Measurements from ENCODE around the gene MYO1E. TPM values are rescaled to one million over a fixed set of nuclear protein-coding genes. Genes with fewer than 3 reads are reported as not detected.

The MYO1E gene
- polyA plus RNA-seq, 1 donor from 2014 or later = 0.38 TPM

DNA sequence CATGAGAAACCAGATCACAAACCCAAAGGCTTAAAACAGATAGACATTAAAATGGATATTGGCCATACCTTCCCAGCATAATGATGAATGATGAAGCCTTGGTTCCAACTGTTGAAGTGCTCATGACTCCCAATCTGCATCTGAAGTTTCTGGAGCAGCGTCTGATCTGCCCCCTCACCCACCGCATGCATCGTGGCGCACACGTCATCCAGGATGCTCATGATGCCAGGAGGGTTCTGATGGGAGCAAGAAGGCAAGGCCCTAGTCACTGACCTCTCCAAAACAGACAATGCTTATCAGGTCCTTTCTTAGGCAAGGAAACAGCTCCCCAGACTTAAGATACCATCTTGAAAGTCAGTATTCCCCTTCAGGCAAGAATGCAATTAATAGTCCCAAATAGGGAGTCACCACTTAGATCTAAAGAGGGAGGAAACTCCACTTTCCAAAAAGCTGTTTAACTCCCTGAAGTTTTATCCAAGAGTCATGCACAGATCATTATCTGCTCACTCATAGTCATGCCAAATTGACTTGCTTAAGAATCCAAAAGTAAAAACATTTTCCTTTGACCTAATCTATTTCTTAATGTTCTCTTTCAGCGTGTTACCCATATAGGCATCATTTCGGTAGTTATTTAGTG is 163.9 kb downstream of the MYO1E start:
- Histone ChIP-seq H2AFZ (ENCODE audit: low read depth, low read length) (no peak overlapping the region), H3K79me2 (replicated peaks; ENCODE audit: insufficient read depth, low read length) (no peaks in the 10 kb centered on the region), H3K27me3 (ENCODE audit: insufficient read depth, low read depth, low read length) (no peaks in the 10 kb centered on the region), H3F3A (ENCODE audit: insufficient read depth, low read length, poor library complexity, severe bottlenecking) (no peaks in the 10 kb centered on the region), H3K27ac (ENCODE audit: low read length) (no peak overlapping the region), H3K9me3 (ENCODE audit: low read length) (no peaks in the 10 kb centered on the region), H3K9me2 (ENCODE audit: insufficient read depth, low read length) (no peaks in the 10 kb centered on the region), H3K36me3 (ENCODE audit: insufficient read depth, low read length) (no peaks in the 10 kb centered on the region), H3K4me3 (ENCODE audit: low read length) (no peak overlapping the region), H3K9ac (ENCODE audit: low read length) (no peak overlapping the region), H4K20me1 (ENCODE audit: insufficient read depth) (no peaks in the 10 kb centered on the region), H3K4me2 (ENCODE audit: low read length) (no peak overlapping the region)
- TF ChIP-seq REST (IDR thresholded peaks at IDR 0.05; ENCODE audit: borderline replicate concordance) = no peak
- no peak for TF ChIP-seq POLR2AphosphoS5 (IDR thresholded peaks at IDR 0.05)

DNA sequence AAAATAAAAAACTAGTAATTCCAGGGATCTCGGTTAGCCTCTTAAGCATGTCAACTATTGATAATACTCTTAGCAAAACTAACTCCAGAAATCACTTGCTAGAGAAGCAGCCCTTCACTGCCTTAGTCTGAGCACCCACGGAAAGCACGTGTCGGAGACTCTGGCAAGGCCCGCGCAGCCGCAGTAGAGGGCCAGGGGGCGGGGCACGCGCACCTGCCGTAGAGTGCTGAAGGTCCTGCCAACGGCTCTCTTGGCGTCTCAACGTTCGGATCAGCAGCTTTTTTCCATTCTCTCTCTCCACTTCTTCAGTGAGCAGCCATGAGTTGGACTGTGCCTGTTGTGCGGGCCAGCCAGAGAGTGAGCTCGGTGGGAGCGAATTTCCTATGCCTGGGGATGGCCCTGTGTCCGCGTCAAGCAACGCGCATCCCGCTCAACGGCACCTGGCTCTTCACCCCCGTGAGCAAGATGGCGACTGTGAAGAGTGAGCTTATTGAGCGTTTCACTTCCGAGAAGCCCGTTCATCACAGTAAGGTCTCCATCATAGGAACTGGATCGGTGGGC is 166.0 kb downstream of the MYO1E start, which contains the start of gene LDHAL6B:
Gene LDHAL6B (plus strand): TSS at position 221 of the 561 bp plus-strand sequence. CDS start 98 bp downstream, at position 319.
- Histone ChIP-seq H2AFZ (ENCODE audit: low read depth, low read length) (no peak within 1 kb of the TSS), H3K79me2 (replicated peaks; ENCODE audit: insufficient read depth, low read length) (no peaks in the 10 kb centered on the region), H3K4me2 (ENCODE audit: low read length) (no peak within 1 kb of the TSS), H3K27me3 (ENCODE audit: insufficient read depth, low read depth, low read length) (no peaks in the 10 kb centered on the region), H3F3A (ENCODE audit: insufficient read depth, low read length, poor library complexity, severe bottlenecking) (no peaks in the 10 kb centered on the region), H3K36me3 (ENCODE audit: insufficient read depth, low read length) (no peaks in the 10 kb centered on the region), H3K9me3 (ENCODE audit: low read length) (no peaks in the 10 kb centered on the region), H3K9me2 (ENCODE audit: insufficient read depth, low read length) (no peaks in the 10 kb centered on the region), H4K20me1 (ENCODE audit: insufficient read depth) (no peaks in the 10 kb centered on the region), H3K9ac (ENCODE audit: low read length) (no peak within 1 kb of the TSS), H3K27ac (ENCODE audit: low read length) (no peak within 1 kb of the TSS), H3K4me3 (ENCODE audit: low read length) (no peak within 1 kb of the TSS)
- TF ChIP-seq, protein P1, sequence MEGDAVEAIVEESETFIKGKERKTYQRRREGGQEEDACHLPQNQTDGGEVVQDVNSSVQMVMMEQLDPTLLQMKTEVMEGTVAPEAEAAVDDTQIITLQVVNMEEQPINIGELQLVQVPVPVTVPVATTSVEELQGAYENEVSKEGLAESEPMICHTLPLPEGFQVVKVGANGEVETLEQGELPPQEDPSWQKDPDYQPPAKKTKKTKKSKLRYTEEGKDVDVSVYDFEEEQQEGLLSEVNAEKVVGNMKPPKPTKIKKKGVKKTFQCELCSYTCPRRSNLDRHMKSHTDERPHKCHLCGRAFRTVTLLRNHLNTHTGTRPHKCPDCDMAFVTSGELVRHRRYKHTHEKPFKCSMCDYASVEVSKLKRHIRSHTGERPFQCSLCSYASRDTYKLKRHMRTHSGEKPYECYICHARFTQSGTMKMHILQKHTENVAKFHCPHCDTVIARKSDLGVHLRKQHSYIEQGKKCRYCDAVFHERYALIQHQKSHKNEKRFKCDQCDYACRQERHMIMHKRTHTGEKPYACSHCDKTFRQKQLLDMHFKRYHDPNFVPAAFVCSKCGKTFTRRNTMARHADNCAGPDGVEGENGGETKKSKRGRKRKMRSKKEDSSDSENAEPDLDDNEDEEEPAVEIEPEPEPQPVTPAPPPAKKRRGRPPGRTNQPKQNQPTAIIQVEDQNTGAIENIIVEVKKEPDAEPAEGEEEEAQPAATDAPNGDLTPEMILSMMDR (IDR thresholded peaks at IDR 0.05; ENCODE audit: poor library complexity, severe bottlenecking) = no peak
- no peak for TF ChIP-seq RAD21 (conservative IDR thresholded peaks at IDR 0.05)
- TF ChIP-seq MXI1 (conservative IDR thresholded peaks at IDR 0.05; ENCODE audit: poor library complexity, severe bottlenecking) = no peak
- no peak for TF ChIP-seq REST (IDR thresholded peaks at IDR 0.05; ENCODE audit: borderline replicate concordance)
- no peak for TF ChIP-seq EP300 (conservative IDR thresholded peaks at IDR 0.05; ENCODE audit: poor library complexity, severe bottlenecking)
- TF ChIP-seq EZH2 (IDR thresholded peaks at IDR 0.05; ENCODE audit: borderline replicate concordance, insufficient read depth, low read length, poor library complexity, severe bottlenecking) = no peak
- no peak for TF ChIP-seq POLR2AphosphoS5 (IDR thresholded peaks at IDR 0.05)
- TF ChIP-seq SMC3 (conservative IDR thresholded peaks at IDR 0.05; ENCODE audit: poor library complexity) = no peak
- TF ChIP-seq TAF1 (IDR thresholded peaks at IDR 0.05; ENCODE audit: low read depth) = no peak
